Sigmoid colon (tissue), 7 donors: ENCODE results near the gene DLD. TPM values are rescaled to one million over a fixed set of nuclear protein-coding genes. Genes with fewer than 3 reads are reported as not detected.

Source experiments
- DNase-seq: peaks from one replicate; pipeline ENCODE4 v3.0.0-alpha.2; 2019
- H3K27ac ChIP-seq, 4 donors: fragments of 200-600 bp; sonication (generic); one replicate each; pipeline ENCODE4 v1.5.1; 2016 to 2019; ENCODE audit warnings: mild to moderate bottlenecking in 1 of 4
- H3K27me3 ChIP-seq, 3 donors: fragments of 200-600 bp; sonication (generic); one replicate each; pipeline ENCODE4 v1.5.1; 2019; ENCODE audit warnings: mild to moderate bottlenecking in 1 of 3
- H3K36me3 ChIP-seq, 4 donors: fragments of 200-600 bp; sonication (generic); one replicate each; pipeline ENCODE4 v1.5.1; 2016 to 2019
- H3K4me1 ChIP-seq, 4 donors: fragments of 200-600 bp; sonication (generic); one replicate each; pipeline ENCODE4 v1.5.1; 2017 to 2019
- H3K4me3 ChIP-seq, 4 donors: fragments of 200-600 bp; sonication (generic); one replicate each; pipeline ENCODE4 v1.5.1; 2017 to 2019; ENCODE audit warnings: mild to moderate bottlenecking in 2 of 4, moderate library complexity in 1 of 4
- H3K9me3 ChIP-seq, 4 donors: fragments of 200-600 bp in 3 of 4; sonication (generic) in 3 of 4; one replicate each; pipeline versions ENCODE4 v1.5.1 to v1.6.1; 2013 to 2019
- EP300 ChIP-seq, 4 donors: sonication (generic); formaldehyde crosslinking; IDR thresholded peaks; one replicate each; pipeline ENCODE4 v1.6.1; 2017; ENCODE audit warnings: antibody characterized with exemption in 4 of 4
- POLR2A ChIP-seq, 2 donors: fragments of 450-650 bp; IDR thresholded peaks; one replicate each; pipeline ENCODE4 v1.6.1; 2016; ENCODE audit warnings: antibody characterized with exemption in 2 of 2, mild to moderate bottlenecking in 2 of 2, moderate library complexity in 2 of 2
- POLR2AphosphoS5 ChIP-seq, 4 donors: sonication (generic); formaldehyde crosslinking; IDR thresholded peaks; one replicate each; pipeline ENCODE4 v1.6.1; 2017; ENCODE audit warnings: antibody characterized with exemption in 4 of 4
- WGBS, 2 donors: extraction: QIAGEN DNeasy Blood & Tissue Kit; methylation state at CpG; one replicate each; pipeline ENCODE4 v1.1.7; 2013; 5-methylcytosine and 5-hydroxymethylcytosine counted together
- intact Hi-C: fragments of 100-400 bp; cut with DNase I; formaldehyde crosslinking; loops from one replicate; pipeline ENCODE4 v1.15.1; 2023
- polyA plus RNA-seq, 3 donors: library from polyadenylated mRNA; stranded (reverse); fragments of 200-250 nt; gene quantifications; one replicate each; pipeline ENCODE4 v1.2.3, GENCODE V29; 2013
- total RNA-seq, 4 donors: library from RNA; depleted of rRNA; stranded (reverse); fragments of >200 nt; gene quantifications; one replicate each; pipeline ENCODE4 v1.1.0, GENCODE V29; 2016
- TF ChIP-seq, protein P1 (sequence below), 4 experiments: fragments of 450-650 bp in 3 of 4; fragments of 200-600 bp in 1 of 4; IDR thresholded peaks; one replicate each; pipeline ENCODE4 v1.5.1; 2016 to 2019; ENCODE audit warnings: antibody characterized with exemption in 4 of 4, mild to moderate bottlenecking in 3 of 4, moderate library complexity in 2 of 4
- donor health status: healthy with polysubstance abuse.
- donor health status: Bipolar disorder and iron deficiency.
- donor health status: healthy.

Gene DLD
- total and polyA plus RNA-seq, 7 donors = 82.3 to 446 (median 115) TPM

DNA sequence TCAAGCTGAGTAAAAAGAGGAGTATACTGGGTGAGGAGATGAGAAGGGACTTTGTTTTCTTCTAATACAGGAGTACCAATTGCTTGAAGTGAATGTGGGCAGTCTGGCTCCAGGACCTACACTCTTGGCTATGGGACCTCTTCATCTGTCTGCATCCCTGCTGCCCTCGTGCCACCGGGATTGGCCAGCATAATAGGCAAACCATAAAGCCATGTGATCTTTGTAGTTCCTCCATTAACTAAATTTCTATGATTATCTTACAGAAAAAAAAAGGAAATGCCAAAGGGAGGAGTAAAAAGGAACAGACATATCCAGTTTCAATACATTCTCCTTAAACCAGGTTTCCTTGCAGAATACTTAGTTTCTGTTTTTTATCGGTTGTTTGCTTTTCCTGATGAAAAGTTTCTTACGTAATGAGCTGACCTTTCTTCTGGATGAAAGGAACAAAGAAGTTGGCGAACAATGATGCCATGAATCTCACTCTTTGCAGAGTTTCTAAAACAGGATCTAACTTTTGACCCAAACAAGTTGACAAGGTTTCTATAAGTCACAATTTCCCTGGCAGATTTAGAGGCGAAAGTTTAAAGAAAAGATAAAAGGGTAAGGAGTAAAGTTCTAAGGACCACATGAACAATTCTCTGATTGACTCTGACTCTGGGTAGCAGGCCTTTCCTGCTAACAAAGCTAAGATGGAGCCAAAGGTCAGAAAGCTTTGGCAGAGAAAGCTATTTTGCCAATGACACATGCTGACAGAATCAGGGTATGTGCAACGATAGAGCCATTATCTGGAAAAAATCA, 57.9 kb downstream of the DLD start:
- Histone ChIP-seq H3K27me3 (no peaks in the 10 kb centered on the region), H3K4me3 (no peak overlapping the region), H3K36me3 (peaks cover 8 to 81% (median 28%) of the 10 kb centered on the region in 4 donors), H3K9me3 (no peaks in the 10 kb centered on the region), H3K4me1 (peaks cover 0 to 71% (median 61%) of the 10 kb centered on the region in 4 donors), H3K27ac (peak overlapping the region; percentile 13 to 68 (median 48))
- DNase-seq = no peak
- intact Hi-C loops = no loop called here
- WGBS, 2 donors = 80 to 86% methylated on average over 7 of the region's 7 CpGs
- TF ChIP-seq EP300 (IDR thresholded peaks at IDR 0.05) = no peak

DNA sequence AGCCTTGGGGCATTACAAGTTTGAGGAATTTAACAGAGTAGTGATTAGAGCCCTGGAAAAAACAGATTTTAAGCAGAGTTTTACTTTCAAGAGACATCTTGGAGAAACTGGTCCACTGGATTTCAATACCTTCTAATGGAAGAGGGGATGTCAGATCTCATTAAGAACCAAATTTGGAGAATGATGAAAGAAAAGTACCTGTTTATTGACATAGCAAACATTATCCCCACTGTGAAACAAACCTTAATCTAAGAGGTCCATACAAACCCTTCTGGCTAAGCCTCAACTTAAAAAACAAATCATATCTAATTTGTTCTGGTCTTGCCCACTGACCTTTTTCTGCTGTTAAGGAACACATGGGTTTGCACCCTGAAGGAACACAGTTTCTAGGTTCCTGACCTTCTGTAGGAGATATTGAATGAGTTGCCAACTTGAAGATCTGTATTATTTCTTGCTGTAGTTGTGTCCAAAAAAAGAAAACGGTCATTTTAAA, 58.5 kb downstream of the DLD start:
- H3K4me3 ChIP-seq = no peak overlapping the region
- H3K9me3 ChIP-seq = no peaks in the 10 kb centered on the region
- H3K4me1 ChIP-seq = peaks cover 0 to 73% (median 64%) of the 10 kb centered on the region in 4 donors
- no peak for TF ChIP-seq POLR2A (IDR thresholded peaks at IDR 0.05)
- TF ChIP-seq, protein P1, sequence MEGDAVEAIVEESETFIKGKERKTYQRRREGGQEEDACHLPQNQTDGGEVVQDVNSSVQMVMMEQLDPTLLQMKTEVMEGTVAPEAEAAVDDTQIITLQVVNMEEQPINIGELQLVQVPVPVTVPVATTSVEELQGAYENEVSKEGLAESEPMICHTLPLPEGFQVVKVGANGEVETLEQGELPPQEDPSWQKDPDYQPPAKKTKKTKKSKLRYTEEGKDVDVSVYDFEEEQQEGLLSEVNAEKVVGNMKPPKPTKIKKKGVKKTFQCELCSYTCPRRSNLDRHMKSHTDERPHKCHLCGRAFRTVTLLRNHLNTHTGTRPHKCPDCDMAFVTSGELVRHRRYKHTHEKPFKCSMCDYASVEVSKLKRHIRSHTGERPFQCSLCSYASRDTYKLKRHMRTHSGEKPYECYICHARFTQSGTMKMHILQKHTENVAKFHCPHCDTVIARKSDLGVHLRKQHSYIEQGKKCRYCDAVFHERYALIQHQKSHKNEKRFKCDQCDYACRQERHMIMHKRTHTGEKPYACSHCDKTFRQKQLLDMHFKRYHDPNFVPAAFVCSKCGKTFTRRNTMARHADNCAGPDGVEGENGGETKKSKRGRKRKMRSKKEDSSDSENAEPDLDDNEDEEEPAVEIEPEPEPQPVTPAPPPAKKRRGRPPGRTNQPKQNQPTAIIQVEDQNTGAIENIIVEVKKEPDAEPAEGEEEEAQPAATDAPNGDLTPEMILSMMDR (IDR thresholded peaks at IDR 0.05) = no peak
- intact Hi-C loops = no loop called here
- peak overlapping the region in 3 of 4 donors; percentile 38 to 68 (median 59) for H3K27ac ChIP-seq
- no peaks in the 10 kb centered on the region for H3K27me3 ChIP-seq
- WGBS, 2 donors = 71 to 72% methylated on average over 1 of the region's 1 CpG
- H3K36me3 ChIP-seq = peaks cover 9 to 81% (median 28%) of the 10 kb centered on the region in 4 donors
- DNase-seq = no peak

DNA sequence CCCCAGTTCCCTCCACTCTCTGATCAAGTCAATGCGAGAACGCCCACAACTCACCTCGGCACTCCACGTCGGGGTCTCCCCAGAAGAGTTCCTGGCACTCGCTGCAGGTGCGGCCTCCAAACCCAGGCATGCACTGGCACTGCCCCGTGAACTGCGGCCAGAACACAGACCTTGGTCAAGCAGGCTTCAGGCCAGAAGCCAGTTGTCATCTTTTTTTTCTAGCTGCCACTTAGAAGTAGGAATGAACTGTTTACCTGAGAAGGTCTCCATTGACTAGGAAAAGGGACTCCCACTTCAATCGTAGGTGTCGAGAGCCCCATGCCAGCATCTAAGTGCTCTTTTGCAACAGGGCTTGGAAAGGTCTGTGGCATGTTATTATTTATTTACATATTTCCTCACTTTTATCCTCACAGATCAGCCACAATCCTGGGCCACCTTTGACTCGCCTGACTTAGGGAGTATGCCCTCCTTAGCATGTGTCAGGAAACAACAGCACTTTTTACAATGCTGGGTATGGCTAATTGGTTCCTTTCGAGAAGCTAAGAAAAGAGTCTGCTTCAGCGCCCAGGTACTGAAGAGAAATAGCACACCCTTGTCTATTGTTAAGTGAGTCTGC, 60.3 kb downstream of the DLD start:
- intact Hi-C loops = no loop called here

DNA sequence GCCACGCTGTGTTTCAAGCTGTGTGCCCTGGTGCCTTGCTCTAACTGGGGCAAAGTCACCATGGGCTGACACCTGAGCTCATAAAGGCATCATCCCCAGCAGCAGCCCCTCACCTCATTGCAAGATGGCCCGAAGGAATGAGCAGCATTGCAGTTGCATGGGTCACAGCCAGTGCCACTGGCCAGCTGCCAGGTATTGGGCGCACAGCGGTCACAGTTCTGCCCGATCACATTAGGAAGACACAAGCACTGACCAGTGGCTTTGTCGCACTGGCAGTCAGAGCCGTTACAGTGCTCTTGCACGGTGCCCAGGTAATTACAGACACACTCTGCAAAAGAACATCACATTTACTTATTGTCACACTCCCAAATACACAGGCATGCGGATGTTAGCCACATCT, 60.9 kb downstream of the DLD start:
- no peak for DNase-seq
- peaks cover 15 to 94% (median 38%) of the 10 kb centered on the region in 4 donors for H3K36me3 ChIP-seq
- no peaks in the 10 kb centered on the region for H3K27me3 ChIP-seq
- TF ChIP-seq POLR2AphosphoS5 (IDR thresholded peaks at IDR 0.05) (no peak), POLR2A (IDR thresholded peaks at IDR 0.05) (no peak), EP300 (IDR thresholded peaks at IDR 0.05) (no peak)
- TF ChIP-seq, protein P1 (IDR thresholded peaks at IDR 0.05) = no peak
- intact Hi-C loops = no loop called here
- 89 to 94% methylated on average over 9 of the region's 9 CpGs for WGBS, 2 donors
- H3K9me3 ChIP-seq = no peaks in the 10 kb centered on the region
- H3K27ac ChIP-seq = peak overlapping the region; percentile 51 to 74 (median 69)
- H3K4me3 ChIP-seq = no peak overlapping the region
- peaks cover 0 to 62% (median 44%) of the 10 kb centered on the region in 4 donors for H3K4me1 ChIP-seq

More for the DNA sequence above, 60.3 kb downstream of the DLD start:
- Histone ChIP-seq H3K27me3 (no peaks in the 10 kb centered on the region), H3K4me3 (no peak overlapping the region), H3K9me3 (no peaks in the 10 kb centered on the region), H3K4me1 (peaks cover 0 to 57% (median 51%) of the 10 kb centered on the region in 4 donors), H3K36me3 (peaks cover 15 to 88% (median 39%) of the 10 kb centered on the region in 4 donors), H3K27ac (peak overlapping the region; percentile 51 to 74 (median 69))
- no peak for TF ChIP-seq POLR2A (IDR thresholded peaks at IDR 0.05)
- TF ChIP-seq, protein P1 (IDR thresholded peaks at IDR 0.05) = no peak
- no peak for TF ChIP-seq EP300 (IDR thresholded peaks at IDR 0.05)
- TF ChIP-seq POLR2AphosphoS5 (IDR thresholded peaks at IDR 0.05) = no peak
- WGBS, 2 donors = 95% methylated on average over 14 of the region's 14 CpGs
- no peak for DNase-seq

DNA sequence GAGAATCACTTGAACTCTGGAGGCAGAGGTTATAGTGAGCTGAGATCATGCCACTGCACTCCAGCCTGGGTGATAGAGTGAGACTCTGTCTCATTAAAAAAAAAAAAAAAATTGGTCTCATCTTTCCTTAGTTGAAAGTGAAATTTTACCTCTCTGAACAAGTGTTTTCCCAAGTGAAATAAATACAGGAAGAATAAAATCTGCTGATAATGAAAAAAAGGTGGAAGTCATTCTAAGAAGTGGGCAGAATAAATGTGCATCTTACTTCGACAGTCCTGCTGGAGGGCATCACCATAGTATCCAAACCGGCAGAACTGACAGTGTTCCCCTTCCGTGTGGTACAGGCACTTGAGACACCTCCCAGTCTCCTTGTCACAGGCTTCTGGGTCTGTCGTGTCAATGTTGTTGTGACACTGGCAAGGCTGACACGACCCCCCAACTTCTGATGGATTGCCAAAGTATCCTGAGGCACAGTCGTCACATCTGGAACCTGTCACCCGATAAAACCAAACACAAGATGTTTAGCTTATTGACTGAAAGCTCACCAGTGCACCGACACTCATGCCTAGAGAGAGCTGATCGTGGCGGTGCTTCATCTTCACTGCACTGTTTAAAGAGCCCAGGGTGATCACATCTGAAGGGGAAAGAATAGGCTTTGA, 62.4 kb downstream of the DLD start:
- 83 to 88% methylated on average over 10 of the region's 10 CpGs for WGBS, 2 donors
- Histone ChIP-seq H3K27me3 (no peaks in the 10 kb centered on the region), H3K4me3 (no peak overlapping the region), H3K4me1 (peaks cover 0 to 71% (median 47%) of the 10 kb centered on the region in 4 donors), H3K9me3 (no peaks in the 10 kb centered on the region), H3K27ac (peak overlapping the region; percentile 47 to 74 (median 69)), H3K36me3 (peaks cover 15 to 84% (median 35%) of the 10 kb centered on the region in 4 donors)
- DNase-seq = no peak
- TF ChIP-seq POLR2AphosphoS5 (IDR thresholded peaks at IDR 0.05) (no peak), EP300 (IDR thresholded peaks at IDR 0.05) (no peak), POLR2A (IDR thresholded peaks at IDR 0.05) (no peak)
- TF ChIP-seq, protein P1 (IDR thresholded peaks at IDR 0.05) = no peak
- intact Hi-C loops = no loop called here
